K562 (cell line): ENCODE data around the gene CRTC3. TPM values are rescaled to one million over a fixed set of nuclear protein-coding genes. Genes with fewer than 3 reads are reported as not detected.

Experiments
- ATAC-seq: fragments of 200-7000 bp; cut with Tn5 transposase; 3 replicates; pipeline ENCODE4 v1.9.1; 2020; ENCODE audit warnings: moderate library complexity
- BruUV-seq: library from RNA; stranded (reverse); fragments of 400-500 nt; replicated peaks from 2 replicates; lab custom pipeline; 2021; lab: Mats Ljungman, UMichigan
- CTCF ChIA-PET: fragments of 300-600 bp; formaldehyde crosslinking; extraction: SDS; loops from one replicate; lab custom pipeline; 2021; ENCODE audit warnings: low intra/inter-chr PET ratio; lab: Yijun Ruan, JAX
- POLR2A ChIA-PET: fragments of 300-600, 350-650 bp; sonication (Branson Sonifier 250); formaldehyde crosslinking; extraction: SDS; loops from one replicate; lab custom pipeline; 2021; ENCODE audit warnings: antibody characterized with exemption, inconsistent platforms; lab: Yijun Ruan, JAX
- DNase-seq, 4 experiments: peaks; one replicate each; pipeline versions ENCODE4 v3.0.0 to v3.0.0-alpha.2; 2011 to 2018; ENCODE audit warnings: low spot score in 3 of 4, mixed read lengths in 3 of 4; ENCODE audit errors: extremely low read depth in 1 of 4
- FAIRE-seq: peaks from 2 replicates; lab custom pipeline; 2011; peaks lifted over from hg19 to GRCh38; lab: Jason Lieb, UNC
- H2AFZ ChIP-seq: 2 replicates; pipeline ENCODE4 v1.6.0; 2011; ENCODE audit warnings: low read depth, low read length, control low read depth, inconsistent platforms
- H3K27ac ChIP-seq: fragments of 200-600 bp; 3 replicates; pipeline ENCODE4 v1.8.0; 2011; ENCODE audit warnings: low read depth, mild to moderate bottlenecking, control low read depth, inconsistent platforms, low read length, moderate library complexity, mixed read lengths; ENCODE audit errors: extremely low read depth
- H3K27me3 ChIP-seq, 2 experiments: fragments of 300-600 bp in 1 of 2; 2 replicates in 1 of 2; 3 replicates in 1 of 2; pipeline versions ENCODE4 v1.6.0 to v1.8.0; 2011; ENCODE audit warnings: inconsistent platforms in 2 of 2, low read length in 2 of 2, mild to moderate bottlenecking in 1 of 2, mixed read lengths in 1 of 2, moderate library complexity in 1 of 2; ENCODE audit not compliant: control insufficient read depth in 2 of 2, insufficient read depth in 2 of 2
- H3K36me3 ChIP-seq: fragments of 300-600 bp; 3 replicates; pipeline ENCODE4 v1.8.0; 2011; ENCODE audit warnings: mild to moderate bottlenecking, low read length, inconsistent platforms; ENCODE audit not compliant: control insufficient read depth, insufficient read depth
- H3K4me1 ChIP-seq, 2 experiments: fragments of 200-600 bp in 1 of 2; replicated peaks in 1 of 2; 2 replicates in 1 of 2; 3 replicates in 1 of 2; pipeline versions ENCODE4 v1.5.1 to v1.8.0; 2011; ENCODE audit warnings: inconsistent platforms in 2 of 2, low read length in 2 of 2, mild to moderate bottlenecking in 1 of 2, mixed read lengths in 1 of 2, moderate library complexity in 1 of 2; ENCODE audit not compliant: control insufficient read depth in 2 of 2, insufficient read depth in 2 of 2
- H3K4me2 ChIP-seq: 2 replicates; pipeline ENCODE4 v1.6.1; 2011; ENCODE audit warnings: low read length, control low read depth, inconsistent platforms, mixed read lengths; ENCODE audit not compliant: insufficient read depth
- H3K4me3 ChIP-seq: fragments of 200-600 bp; sonication (generic), shearing (Covaris generic); 2 replicates; pipeline ENCODE4 v1.5.1; 2016; ENCODE audit warnings: control low read depth, inconsistent platforms
- H3K79me2 ChIP-seq: fragments of 200-600 bp; 3 replicates; pipeline ENCODE4 v1.8.0; 2011; ENCODE audit warnings: low read length, inconsistent platforms; ENCODE audit not compliant: control insufficient read depth, insufficient read depth
- H3K9ac ChIP-seq, 2 experiments: 2 replicates each; pipeline versions ENCODE4 v1.6.0 to v1.6.1; 2011; ENCODE audit warnings: low read depth in 2 of 2, low read length in 2 of 2, control low read depth in 1 of 2, inconsistent platforms in 1 of 2, mild to moderate bottlenecking in 1 of 2, mixed read lengths in 1 of 2; ENCODE audit not compliant: insufficient read depth in 1 of 2
- H3K9me1 ChIP-seq: one replicate; pipeline ENCODE4 v1.6.0; 2011; ENCODE audit warnings: inconsistent platforms, mild to moderate bottlenecking, low read length, moderate library complexity; ENCODE audit not compliant: control insufficient read depth, insufficient read depth
- H3K9me3 ChIP-seq: replicated peaks from 2 replicates; pipeline ENCODE4 v1.5.1; 2011; ENCODE audit warnings: low read depth, low read length, inconsistent platforms; ENCODE audit not compliant: control insufficient read depth, insufficient read depth
- H4K20me1 ChIP-seq: replicated peaks from 2 replicates; pipeline ENCODE4 v1.6.1; 2011; ENCODE audit warnings: low read length, inconsistent platforms, mixed read lengths; ENCODE audit not compliant: control insufficient read depth, insufficient read depth
- BCOR ChIP-seq: fragments of 450-650 bp; IDR thresholded peaks from 2 replicates; pipeline ENCODE4 v1.6.1; 2016
- RBM17 ChIP-seq: fragments of 200-400 bp; formaldehyde crosslinking; IDR thresholded peaks from 2 replicates; pipeline ENCODE4 v1.6.1; 2017; ENCODE audit warnings: low read depth, mild to moderate bottlenecking, low read length, borderline replicate concordance
- ZNF121 ChIP-seq: sonication (generic); formaldehyde crosslinking; conservative IDR thresholded peaks from 2 replicates; pipeline ENCODE4 v1.8.0; 2022; ENCODE audit warnings: missing genetic modification reagents
- ZNF217 ChIP-seq: sonication (generic); formaldehyde crosslinking; IDR thresholded peaks from 2 replicates; pipeline ENCODE4 v1.8.0; 2022; ENCODE audit warnings: mild to moderate bottlenecking, missing genetic modification reagents
- ZZZ3 ChIP-seq: fragments of 450-650 bp; IDR thresholded peaks from 2 replicates; pipeline ENCODE4 v1.6.1; 2016; ENCODE audit warnings: antibody characterized with exemption, mild to moderate bottlenecking, moderate library complexity
- WGBS: fragments of 100-300 bp; shearing (Covaris generic); methylation state at CpG from one replicate; pipeline ENCODE4 v1.1.6; 2016; ENCODE audit warnings: low coverage, mixed read lengths; ENCODE audit not compliant: insufficient coverage; ENCODE audit errors: missing lambda C conversion rate; 5-methylcytosine and 5-hydroxymethylcytosine counted together
- in situ Hi-C: fragments of 300-500 bp; cut with MboI; formaldehyde crosslinking; loops from 4 replicates; pipeline ENCODE4 v1.15.0; 2018; ENCODE audit warnings: inconsistent platforms, mixed read lengths
- intact Hi-C: fragments of 100-400 bp; cut with micrococcal nuclease; formaldehyde crosslinking; loops from 2 replicates; pipeline ENCODE4 v1.14.2; 2022
- polyA plus RNA-seq, 8 experiments: library from polyadenylated mRNA; depleted of rRNA in 4 of 8; stranded (reverse) in 5 of 8; unstranded in 3 of 8; fragments of >200 nt; fragmentation: Nextera tagmentation in 2 of 8; fragmentation: Illumina TruSeq in 1 of 8; extraction: Ambion mirVana in 2 of 8; extraction: Trizol in 1 of 8; gene quantifications; 2 replicates each; pipeline versions ENCODE4 v1.2.1 to v1.2.3, GENCODE V29; 2011 to 2014; ENCODE audit warnings: inconsistent platforms in 1 of 8, missing spikeins in 1 of 8
- total RNA-seq, 7 experiments: library from RNA; depleted of rRNA in 6 of 7; stranded (reverse); fragments of >200 nt in 6 of 7; fragmentation: Illumina TruSeq in 2 of 7; extraction: Trizol in 2 of 7; gene quantifications; 2 replicates each; pipeline versions ENCODE4 v1.2.1 to v1.2.3, GENCODE V29; 2011 to 2021; ENCODE audit warnings: low replicate concordance in 1 of 7
- TF ChIP-seq, protein P1 (sequence below): fragments of 450-650 bp; IDR thresholded peaks from 2 replicates; pipeline ENCODE4 v1.7.1; 2018; ENCODE audit warnings: mild to moderate bottlenecking, low read depth; ENCODE audit not compliant: partially characterized antibody
- TF ChIP-seq, protein P2 (sequence below): fragments of 200-800 bp; sonication (Bioruptor generic); IDR thresholded peaks from 2 replicates; pipeline ENCODE4 v1.6.1; 2016; ENCODE audit warnings: missing genetic modification characterization, missing compliant biosample characterization
- TF ChIP-seq, protein P3 (sequence below): fragments of 450-650 bp; IDR thresholded peaks from 2 replicates; pipeline ENCODE4 v1.6.1; 2018; ENCODE audit not compliant: partially characterized antibody

Gene CRTC3
- total and polyA plus RNA-seq, 9 of the 15 experiments (the other 6 are each of a cell fraction or from before 2014, with no cell fraction given) = 1.2 to 19.0 (median 11.6) TPM

DNA sequence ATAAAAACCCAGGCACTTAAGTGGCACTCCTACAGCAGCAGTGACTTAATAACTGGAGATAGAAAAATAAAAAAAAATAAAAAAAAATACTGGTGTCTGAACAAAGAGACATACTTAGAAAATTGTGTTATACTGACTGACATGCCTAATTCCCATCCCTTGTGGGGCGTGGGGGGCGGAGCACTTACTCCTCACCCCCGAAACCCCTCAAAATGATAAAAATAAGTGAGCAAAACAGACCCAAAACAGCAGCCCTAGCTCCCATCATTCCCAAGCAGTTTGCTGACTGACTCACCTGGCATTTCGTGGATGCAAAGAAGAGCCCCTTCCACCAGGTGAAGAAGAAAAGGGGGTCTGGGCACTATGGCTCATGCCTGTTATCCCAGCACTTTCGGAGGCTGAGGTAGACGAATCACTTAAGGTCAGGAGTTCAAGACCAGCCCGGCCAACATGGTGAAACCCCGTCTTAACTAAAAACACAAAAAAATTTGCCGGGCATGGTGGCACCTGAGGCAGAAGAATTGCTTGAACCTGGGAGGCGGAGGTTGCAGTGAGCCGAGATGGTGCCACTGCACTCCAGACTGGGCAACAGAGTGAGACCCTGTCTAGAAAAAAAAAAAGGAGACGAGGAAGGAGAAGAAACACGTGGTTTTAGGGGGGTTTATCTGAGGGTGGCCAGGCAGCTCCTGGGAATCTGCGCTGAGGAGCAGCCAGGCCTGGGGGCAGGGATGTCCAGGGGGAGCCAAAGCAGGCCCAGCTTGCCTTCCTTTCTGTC, 136.6 kb downstream of the CRTC3 start:
- H3K9me3 ChIP-seq = no peaks in the 10 kb centered on the region
- peak overlapping the region; percentile 94 for H2AFZ ChIP-seq
- CTCF ChIA-PET = no interaction called here
- H3K4me2 ChIP-seq = peak overlapping the region; percentile 75; the same call in 1 of the 2 replicates
- H3K9me1 ChIP-seq = no peaks in the 10 kb centered on the region
- WGBS = 67% methylated on average over 14 of the region's 14 CpGs
- in situ Hi-C loops = no loop called here
- H3K27me3 ChIP-seq = no peaks in the 10 kb centered on the region; a peak in 1 of 5 replicates
- no peaks in the 10 kb centered on the region for H4K20me1 ChIP-seq
- peak overlapping the region; percentile 89; the same call in 2 of the 3 replicates for H3K27ac ChIP-seq
- peaks cover 12 to 23% of the 10 kb centered on the region in 2 experiments; a peak in 4 of 5 replicates for H3K4me1 ChIP-seq
- FAIRE-seq = no peak
- peak overlapping the region; percentile 50 for H3K4me3 ChIP-seq
- peaks cover 10% of the 10 kb centered on the region; the same call in 2 of the 3 replicates for H3K79me2 ChIP-seq
- ATAC-seq = no peak
- H3K36me3 ChIP-seq = no peaks in the 10 kb centered on the region
- POLR2A ChIA-PET = interaction anchor here (0.7 to 1.5 kb wide), 3 partner anchors 9 to 20 kb away, joined by 3 to 5 read pairs (median 3); no protein-coding TSS in a partner anchor
- intact Hi-C loops = no loop called here
- DNase-seq = no peak
- TSS peak; percentile 74 for BruUV-seq
- peak overlapping the region; percentile 81 to 96; a peak in 3 of 4 replicates for H3K9ac ChIP-seq
- TF ChIP-seq ZZZ3 (no peak), BCOR (peak; percentile 49), RBM17 (no peak), ZNF121 (CRISPR knock-in tag) (peak; percentile 94), ZNF217 (no peak)
- TF ChIP-seq, protein P1, sequence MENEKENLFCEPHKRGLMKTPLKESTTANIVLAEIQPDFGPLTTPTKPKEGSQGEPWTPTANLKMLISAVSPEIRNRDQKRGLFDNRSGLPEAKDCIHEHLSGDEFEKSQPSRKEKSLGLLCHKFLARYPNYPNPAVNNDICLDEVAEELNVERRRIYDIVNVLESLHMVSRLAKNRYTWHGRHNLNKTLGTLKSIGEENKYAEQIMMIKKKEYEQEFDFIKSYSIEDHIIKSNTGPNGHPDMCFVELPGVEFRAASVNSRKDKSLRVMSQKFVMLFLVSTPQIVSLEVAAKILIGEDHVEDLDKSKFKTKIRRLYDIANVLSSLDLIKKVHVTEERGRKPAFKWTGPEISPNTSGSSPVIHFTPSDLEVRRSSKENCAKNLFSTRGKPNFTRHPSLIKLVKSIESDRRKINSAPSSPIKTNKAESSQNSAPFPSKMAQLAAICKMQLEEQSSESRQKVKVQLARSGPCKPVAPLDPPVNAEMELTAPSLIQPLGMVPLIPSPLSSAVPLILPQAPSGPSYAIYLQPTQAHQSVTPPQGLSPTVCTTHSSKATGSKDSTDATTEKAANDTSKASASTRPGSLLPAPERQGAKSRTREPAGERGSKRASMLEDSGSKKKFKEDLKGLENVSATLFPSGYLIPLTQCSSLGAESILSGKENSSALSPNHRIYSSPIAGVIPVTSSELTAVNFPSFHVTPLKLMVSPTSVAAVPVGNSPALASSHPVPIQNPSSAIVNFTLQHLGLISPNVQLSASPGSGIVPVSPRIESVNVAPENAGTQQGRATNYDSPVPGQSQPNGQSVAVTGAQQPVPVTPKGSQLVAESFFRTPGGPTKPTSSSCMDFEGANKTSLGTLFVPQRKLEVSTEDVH = no peak
- TF ChIP-seq, protein P2, sequence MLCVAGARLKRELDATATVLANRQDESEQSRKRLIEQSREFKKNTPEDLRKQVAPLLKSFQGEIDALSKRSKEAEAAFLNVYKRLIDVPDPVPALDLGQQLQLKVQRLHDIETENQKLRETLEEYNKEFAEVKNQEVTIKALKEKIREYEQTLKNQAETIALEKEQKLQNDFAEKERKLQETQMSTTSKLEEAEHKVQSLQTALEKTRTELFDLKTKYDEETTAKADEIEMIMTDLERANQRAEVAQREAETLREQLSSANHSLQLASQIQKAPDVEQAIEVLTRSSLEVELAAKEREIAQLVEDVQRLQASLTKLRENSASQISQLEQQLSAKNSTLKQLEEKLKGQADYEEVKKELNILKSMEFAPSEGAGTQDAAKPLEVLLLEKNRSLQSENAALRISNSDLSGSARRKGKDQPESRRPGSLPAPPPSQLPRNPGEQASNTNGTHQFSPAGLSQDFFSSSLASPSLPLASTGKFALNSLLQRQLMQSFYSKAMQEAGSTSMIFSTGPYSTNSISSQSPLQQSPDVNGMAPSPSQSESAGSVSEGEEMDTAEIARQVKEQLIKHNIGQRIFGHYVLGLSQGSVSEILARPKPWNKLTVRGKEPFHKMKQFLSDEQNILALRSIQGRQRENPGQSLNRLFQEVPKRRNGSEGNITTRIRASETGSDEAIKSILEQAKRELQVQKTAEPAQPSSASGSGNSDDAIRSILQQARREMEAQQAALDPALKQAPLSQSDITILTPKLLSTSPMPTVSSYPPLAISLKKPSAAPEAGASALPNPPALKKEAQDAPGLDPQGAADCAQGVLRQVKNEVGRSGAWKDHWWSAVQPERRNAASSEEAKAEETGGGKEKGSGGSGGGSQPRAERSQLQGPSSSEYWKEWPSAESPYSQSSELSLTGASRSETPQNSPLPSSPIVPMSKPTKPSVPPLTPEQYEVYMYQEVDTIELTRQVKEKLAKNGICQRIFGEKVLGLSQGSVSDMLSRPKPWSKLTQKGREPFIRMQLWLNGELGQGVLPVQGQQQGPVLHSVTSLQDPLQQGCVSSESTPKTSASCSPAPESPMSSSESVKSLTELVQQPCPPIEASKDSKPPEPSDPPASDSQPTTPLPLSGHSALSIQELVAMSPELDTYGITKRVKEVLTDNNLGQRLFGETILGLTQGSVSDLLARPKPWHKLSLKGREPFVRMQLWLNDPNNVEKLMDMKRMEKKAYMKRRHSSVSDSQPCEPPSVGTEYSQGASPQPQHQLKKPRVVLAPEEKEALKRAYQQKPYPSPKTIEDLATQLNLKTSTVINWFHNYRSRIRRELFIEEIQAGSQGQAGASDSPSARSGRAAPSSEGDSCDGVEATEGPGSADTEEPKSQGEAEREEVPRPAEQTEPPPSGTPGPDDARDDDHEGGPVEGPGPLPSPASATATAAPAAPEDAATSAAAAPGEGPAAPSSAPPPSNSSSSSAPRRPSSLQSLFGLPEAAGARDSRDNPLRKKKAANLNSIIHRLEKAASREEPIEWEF = 0 out of 2 replicates have a peak, but pooled peaks have one; percentile 10
- TF ChIP-seq, protein P3, sequence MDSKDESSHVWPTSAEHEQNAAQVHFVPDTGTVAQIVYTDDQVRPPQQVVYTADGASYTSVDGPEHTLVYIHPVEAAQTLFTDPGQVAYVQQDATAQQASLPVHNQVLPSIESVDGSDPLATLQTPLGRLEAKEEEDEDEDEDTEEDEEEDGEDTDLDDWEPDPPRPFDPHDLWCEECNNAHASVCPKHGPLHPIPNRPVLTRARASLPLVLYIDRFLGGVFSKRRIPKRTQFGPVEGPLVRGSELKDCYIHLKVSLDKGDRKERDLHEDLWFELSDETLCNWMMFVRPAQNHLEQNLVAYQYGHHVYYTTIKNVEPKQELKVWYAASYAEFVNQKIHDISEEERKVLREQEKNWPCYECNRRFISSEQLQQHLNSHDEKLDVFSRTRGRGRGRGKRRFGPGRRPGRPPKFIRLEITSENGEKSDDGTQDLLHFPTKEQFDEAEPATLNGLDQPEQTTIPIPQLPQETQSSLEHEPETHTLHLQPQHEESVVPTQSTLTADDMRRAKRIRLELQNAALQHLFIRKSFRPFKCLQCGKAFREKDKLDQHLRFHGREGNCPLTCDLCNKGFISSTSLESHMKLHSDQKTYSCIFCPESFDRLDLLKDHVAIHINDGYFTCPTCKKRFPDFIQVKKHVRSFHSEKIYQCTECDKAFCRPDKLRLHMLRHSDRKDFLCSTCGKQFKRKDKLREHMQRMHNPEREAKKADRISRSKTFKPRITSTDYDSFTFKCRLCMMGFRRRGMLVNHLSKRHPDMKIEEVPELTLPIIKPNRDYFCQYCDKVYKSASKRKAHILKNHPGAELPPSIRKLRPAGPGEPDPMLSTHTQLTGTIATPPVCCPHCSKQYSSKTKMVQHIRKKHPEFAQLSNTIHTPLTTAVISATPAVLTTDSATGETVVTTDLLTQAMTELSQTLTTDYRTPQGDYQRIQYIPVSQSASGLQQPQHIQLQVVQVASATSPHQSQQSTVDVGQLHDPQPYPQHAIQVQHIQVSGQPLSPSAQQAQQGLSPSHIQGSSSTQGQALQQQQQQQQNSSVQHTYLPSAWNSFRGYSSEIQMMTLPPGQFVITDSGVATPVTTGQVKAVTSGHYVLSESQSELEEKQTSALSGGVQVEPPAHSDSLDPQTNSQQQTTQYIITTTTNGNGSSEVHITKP = no peak
